SK-N-SH (cell line): ENCODE results near the gene PLPP6. TPM values are rescaled to one million over a fixed set of nuclear protein-coding genes. Genes with fewer than 3 reads are reported as not detected.

Source experiments
- CTCF ChIA-PET: fragments of 300-600, 350-600 bp; formaldehyde crosslinking; extraction: SDS; loops from one replicate; lab custom pipeline; 2021; lab: Yijun Ruan, JAX
- POLR2A ChIA-PET: fragments of 350-600 bp; sonication (Branson Sonifier 250); formaldehyde crosslinking; extraction: SDS; loops from one replicate; lab custom pipeline; 2020; ENCODE audit warnings: antibody characterized with exemption, inconsistent platforms; lab: Yijun Ruan, JAX
- DNase-seq: peaks from one replicate; pipeline ENCODE4 v3.0.0; 2012
- H2AFZ ChIP-seq: fragments of 200-600 bp; sonication (generic); 2 replicates; pipeline ENCODE4 v1.8.1; 2016; ENCODE audit warnings: antibody characterized with exemption, mild to moderate bottlenecking, low read depth
- H3F3A ChIP-seq: fragments of 200-600 bp; sonication (generic); replicated peaks from 2 replicates; pipeline ENCODE3; 2016; ENCODE audit warnings: antibody characterized with exemption, mild to moderate bottlenecking; ENCODE audit not compliant: insufficient read depth
- H3K27ac ChIP-seq, 2 experiments: fragments of 200-500 bp in 1 of 2; fragments of 200-600 bp in 1 of 2; sonication (Bioruptor generic) in 1 of 2; sonication (generic), shearing (Covaris generic) in 1 of 2; 2 replicates each; pipeline versions ENCODE4 v1.5.1 to v1.6.1; 2014 to 2016; ENCODE audit warnings: low read depth in 2 of 2, inconsistent platforms in 1 of 2, low read length in 1 of 2, mild to moderate bottlenecking in 1 of 2, mixed read lengths in 1 of 2
- H3K27me3 ChIP-seq: fragments of 200-600 bp; sonication (generic), shearing (Covaris generic); 2 replicates; pipeline ENCODE4 v1.6.1; 2016; ENCODE audit warnings: mixed run types; ENCODE audit not compliant: insufficient read depth
- H3K36me3 ChIP-seq, 2 experiments: fragments of 200-500 bp in 1 of 2; fragments of 200-600 bp in 1 of 2; sonication (Bioruptor generic) in 1 of 2; sonication (generic) in 1 of 2; replicated peaks in 1 of 2; 2 replicates each; pipeline versions ENCODE3 to v1.5.1; 2014 to 2016; ENCODE audit warnings: low read length in 1 of 2, mild to moderate bottlenecking in 1 of 2; ENCODE audit not compliant: insufficient read depth in 2 of 2, control insufficient read depth in 1 of 2
- H3K4me1 ChIP-seq, 2 experiments: fragments of 200-500 bp in 1 of 2; fragments of 200-600 bp in 1 of 2; sonication (Bioruptor generic) in 1 of 2; sonication (generic), shearing (Covaris generic) in 1 of 2; 2 replicates each; pipeline versions ENCODE4 v1.5.1 to v1.6.1; 2014 to 2016; ENCODE audit warnings: low read depth in 1 of 2, low read length in 1 of 2, mixed run types in 1 of 2; ENCODE audit not compliant: insufficient read depth in 2 of 2, control insufficient read depth in 1 of 2
- H3K4me2 ChIP-seq: fragments of 200-600 bp; sonication (generic), shearing (Covaris generic); 2 replicates; pipeline ENCODE4 v1.6.1; 2017; ENCODE audit warnings: mixed run types
- H3K4me3 ChIP-seq, 2 experiments: fragments of 200-500 bp in 1 of 2; fragments of 200-600 bp in 1 of 2; sonication (Bioruptor generic) in 1 of 2; sonication (generic), shearing (Covaris generic) in 1 of 2; 2 replicates each; pipeline versions ENCODE4 v1.5.1 to v1.8.1; 2014 to 2016; ENCODE audit warnings: low read depth in 2 of 2, inconsistent platforms in 1 of 2, low read length in 1 of 2, mild to moderate bottlenecking in 1 of 2, mixed read lengths in 1 of 2, moderate library complexity in 1 of 2
- H3K79me2 ChIP-seq: fragments of 200-600 bp; sonication (generic); 2 replicates; pipeline ENCODE4 v1.8.1; 2017; ENCODE audit warnings: mild to moderate bottlenecking; ENCODE audit not compliant: insufficient read depth
- H3K9ac ChIP-seq: fragments of 200-600 bp; sonication (generic); 2 replicates; pipeline ENCODE4 v1.6.1; 2017; ENCODE audit warnings: mixed run types
- H3K9me2 ChIP-seq: fragments of 200-600 bp; sonication (generic); 2 replicates; pipeline ENCODE4 v1.6.1; 2017; ENCODE audit warnings: mixed run types
- H3K9me3 ChIP-seq: fragments of 200-600 bp; sonication (generic); 2 replicates; pipeline ENCODE4 v1.6.1; 2017; ENCODE audit warnings: mixed run types, mild to moderate bottlenecking, moderate library complexity
- H4K20me1 ChIP-seq: fragments of 200-600 bp; sonication (generic); 2 replicates; pipeline ENCODE4 v1.6.1; 2017; ENCODE audit warnings: mild to moderate bottlenecking, mixed run types; ENCODE audit not compliant: insufficient read depth
- EP300 ChIP-seq, 2 experiments: IDR thresholded peaks; 2 replicates each; pipeline versions ENCODE4 v1.4.0 to v1.6.1; 2012; ENCODE audit warnings: borderline replicate concordance in 1 of 2, low read depth in 1 of 2, low read length in 1 of 2
- EZH2phosphoT487 ChIP-seq: fragments of 200-600 bp; sonication (generic); IDR thresholded peaks from 2 replicates; pipeline ENCODE4 v1.6.1; 2017; ENCODE audit warnings: low read depth, mixed run types, mild to moderate bottlenecking, antibody characterized with exemption, moderate library complexity, borderline replicate concordance
- FOXJ3 ChIP-seq: sonication (generic); formaldehyde crosslinking; IDR thresholded peaks from 2 replicates; pipeline ENCODE4 v1.5.1; 2020; ENCODE audit warnings: mild to moderate bottlenecking, missing genetic modification reagents
- GABPA ChIP-seq: IDR thresholded peaks from 2 replicates; pipeline ENCODE4 v1.4.0; 2012; ENCODE audit warnings: low read depth, mild to moderate bottlenecking
- NFIC ChIP-seq: IDR thresholded peaks from 2 replicates; pipeline ENCODE4 v1.4.0; 2012; ENCODE audit warnings: borderline replicate concordance
- NRF1 ChIP-seq: IDR thresholded peaks from 2 replicates; pipeline ENCODE4 v1.6.1; 2012; ENCODE audit warnings: low read depth, mild to moderate bottlenecking, low read length
- PBX3 ChIP-seq: IDR thresholded peaks from 2 replicates; pipeline ENCODE4; 2012
- RAD21 ChIP-seq: IDR thresholded peaks from 2 replicates; pipeline ENCODE4 v1.6.1; 2012; ENCODE audit warnings: mild to moderate bottlenecking, low read length
- REST ChIP-seq: IDR thresholded peaks from 2 replicates; pipeline ENCODE4 v1.6.1; 2012; ENCODE audit warnings: mild to moderate bottlenecking, low read depth, low read length, moderate library complexity
- TAF1 ChIP-seq: IDR thresholded peaks from 2 replicates; pipeline ENCODE4 v1.6.1; 2012; ENCODE audit warnings: low read depth, mild to moderate bottlenecking, low read length, moderate library complexity, borderline replicate concordance
- TCF12 ChIP-seq: IDR thresholded peaks from 2 replicates; pipeline ENCODE4 v1.4.0; 2012
- USF1 ChIP-seq: IDR thresholded peaks from 2 replicates; pipeline ENCODE4 v1.4.0; 2012; ENCODE audit warnings: low read depth, borderline replicate concordance
- USF2 ChIP-seq: fragments of 150-350 bp; IDR thresholded peaks from 2 replicates; pipeline ENCODE4 v1.6.1; 2017; ENCODE audit warnings: antibody characterized with exemption, low read length, low read depth, borderline replicate concordance
- ZBTB33 ChIP-seq: IDR thresholded peaks from 2 replicates; pipeline ENCODE4 v1.4.0; 2012; ENCODE audit warnings: low read depth, borderline replicate concordance
- WGBS: methylation state at CpG from one replicate; pipeline ENCODE4 v1.1.6; 2017; ENCODE audit warnings: low lambda C conversion rate; 5-methylcytosine and 5-hydroxymethylcytosine counted together
- polyA plus RNA-seq, 3 experiments: library from polyadenylated mRNA; depleted of rRNA; stranded (reverse); fragments of >200 nt; gene quantifications; 2 replicates each; pipeline ENCODE4 v1.2.3, GENCODE V29; 2012

The PLPP6 gene
- polyA plus RNA-seq, 1 of the 3 experiments (the other 2 are of a cell fraction): 8.8 TPM

- H3K4me3 ChIP-seq: no peak overlapping the region
- no peaks in the 10 kb centered on the region for H3K9me3 ChIP-seq
- no peak overlapping the region for H3K4me2 ChIP-seq
- ChIA-PET CTCF (interaction anchor here (1.3 kb wide), 1 partner anchor 17 kb away, joined by 3 read pairs; no protein-coding TSS in a partner anchor), POLR2A (no interaction called here)
- 88% methylated on average over 2 of the region's 2 CpGs for WGBS
- no peaks in the 10 kb centered on the region for H3K79me2 ChIP-seq
- no peaks in the 10 kb centered on the region for H3K9me2 ChIP-seq
- H4K20me1 ChIP-seq: no peaks in the 10 kb centered on the region
- no peak overlapping the region for H2AFZ ChIP-seq
- no peak for TF ChIP-seq EP300 (IDR thresholded peaks at IDR 0.05; ENCODE audit: borderline replicate concordance in 1 of 2, low read depth in 1 of 2, low read length in 1 of 2)
- no peak for TF ChIP-seq NRF1
- no peak for TF ChIP-seq NFIC
- no peak for TF ChIP-seq FOXJ3
- no peak for TF ChIP-seq REST
- no peak for DNase-seq
- no peaks in the 10 kb centered on the region for H3K27me3 ChIP-seq
- H3K27ac ChIP-seq: no peak overlapping the region
- H3K4me1 ChIP-seq: no peaks in the 10 kb centered on the region
- H3K9ac ChIP-seq: no peak overlapping the region
- peaks cover 48 to 81% of the 10 kb centered on the region in 2 experiments for H3K36me3 ChIP-seq
- H3F3A ChIP-seq: peaks cover 9% of the 10 kb centered on the region
These were observed 42.0 kb downstream of the PLPP6 start for GRCh38 chr9:4704129-4704528.

GRCh38 chr9:4706021-4706420, 43.9 kb downstream of the PLPP6 start:
- peaks cover 4% of the 10 kb centered on the region for H3F3A ChIP-seq
- no peaks in the 10 kb centered on the region for H3K27me3 ChIP-seq
- TF ChIP-seq EZH2phosphoT487: no peak
- TF ChIP-seq TCF12: no peak
- TF ChIP-seq RAD21: no peak
- no peak for TF ChIP-seq TAF1
- no peak for TF ChIP-seq USF1
- TF ChIP-seq PBX3: no peak
- no peak for TF ChIP-seq GABPA
- no peak for TF ChIP-seq USF2
- TF ChIP-seq REST: no peak
- no peak for TF ChIP-seq ZBTB33

More at GRCh38 chr9:4706021-4706420, 43.9 kb downstream of the PLPP6 start:
- Histone ChIP-seq H3K4me1 (no peaks in the 10 kb centered on the region), H3K4me3 (no peak overlapping the region), H3K4me2 (no peak overlapping the region), H4K20me1 (no peaks in the 10 kb centered on the region), H3K27ac (no peak overlapping the region), H3K9me3 (no peaks in the 10 kb centered on the region), H3K36me3 (peaks cover 45 to 76% of the 10 kb centered on the region in 2 experiments), H3K79me2 (no peaks in the 10 kb centered on the region), H3K9me2 (no peaks in the 10 kb centered on the region), H3K9ac (no peak overlapping the region), H2AFZ (no peak overlapping the region)
- 82% methylated on average over 2 of the region's 2 CpGs for WGBS
- POLR2A ChIA-PET: no interaction called here
- no peak for DNase-seq
- CTCF ChIA-PET: interaction anchor here (1.2 kb wide), 1 partner anchor 13 kb away, joined by 3 read pairs; no protein-coding TSS in a partner anchor
